GM12891 (cell line): ENCODE results near the gene AP5S1.
"Not testable (repeated sequence)": the region's sequence is repeated elsewhere in the genome, so short reads cannot be mapped to it uniquely, and the experiment has no call there.

ENCODE experiments used
- DNase-seq: peaks from one replicate; pipeline ENCODE4 v3.0.0; 2011; ENCODE audit warnings: low spot score; ENCODE audit not compliant: insufficient read length
- FAIRE-seq: peaks from 2 replicates; lab custom pipeline; 2011; peaks lifted over from hg19 to GRCh38; lab: Jason Lieb, UNC
- PAX5 ChIP-seq: IDR thresholded peaks from 2 replicates; pipeline ENCODE4 v1.6.1; 2011; ENCODE audit warnings: low read length, moderate library complexity, mild to moderate bottlenecking; ENCODE audit not compliant: insufficient read depth, severe bottlenecking
- POLR2A ChIP-seq: IDR thresholded peaks from 2 replicates; pipeline ENCODE4 v1.6.1; 2011; ENCODE audit warnings: low read depth, low read length, control low read depth
- POLR2AphosphoS5 ChIP-seq: IDR thresholded peaks from 2 replicates; pipeline ENCODE4 v1.6.1; 2011; ENCODE audit warnings: low read depth, low read length, control low read depth
- POU2F2 ChIP-seq: IDR thresholded peaks from 2 replicates; pipeline ENCODE4 v1.6.1; 2011; ENCODE audit warnings: low read depth, mild to moderate bottlenecking, control low read depth, low read length, moderate library complexity
- SPI1 ChIP-seq: IDR thresholded peaks from 2 replicates; pipeline ENCODE4 v1.6.1; 2011; ENCODE audit warnings: low read depth, low read length, control low read depth
- TAF1 ChIP-seq: IDR thresholded peaks from 2 replicates; pipeline ENCODE4 v1.6.1; 2011; ENCODE audit warnings: low read depth, low read length, control low read depth

The AP5S1 gene

DNA sequence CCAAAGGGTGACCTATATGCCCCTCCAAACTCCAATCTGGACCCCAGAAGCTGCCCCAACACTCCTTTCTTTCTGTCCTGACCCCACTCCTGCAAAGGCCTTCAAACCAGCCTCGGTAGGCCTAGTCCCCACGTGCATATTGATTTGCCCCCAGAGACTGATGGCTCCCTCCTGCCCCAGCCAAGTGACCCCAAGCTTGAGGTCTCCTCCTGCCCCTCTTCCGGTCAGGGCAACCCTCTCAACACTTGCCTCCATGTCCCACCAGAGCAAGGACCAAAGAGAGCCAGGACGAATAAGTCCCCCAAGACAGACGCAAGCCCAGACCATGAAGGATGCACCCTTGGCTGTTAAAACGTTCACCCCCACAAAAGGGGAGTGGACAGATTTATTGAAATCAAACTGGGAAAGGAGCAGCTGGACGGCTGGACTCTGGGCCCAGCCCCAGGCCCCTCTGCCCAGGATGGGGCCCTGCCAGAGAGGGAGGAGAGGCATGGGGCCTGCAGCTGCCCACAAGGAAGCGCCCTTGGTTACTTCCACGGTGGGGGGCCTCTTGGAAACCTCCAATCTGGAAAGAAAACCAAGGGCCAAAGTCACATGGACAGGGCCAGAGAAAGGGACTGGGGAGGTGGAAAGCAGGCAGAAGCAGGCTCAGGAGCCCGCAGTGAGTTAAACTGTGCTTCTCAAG, 36.7 kb upstream of the AP5S1 start:
- FAIRE-seq = no peak
- no peak for DNase-seq
- no peak for TF ChIP-seq SPI1
- no peak for TF ChIP-seq POLR2A
- no peak for TF ChIP-seq TAF1
- TF ChIP-seq PAX5 = no peak

DNA sequence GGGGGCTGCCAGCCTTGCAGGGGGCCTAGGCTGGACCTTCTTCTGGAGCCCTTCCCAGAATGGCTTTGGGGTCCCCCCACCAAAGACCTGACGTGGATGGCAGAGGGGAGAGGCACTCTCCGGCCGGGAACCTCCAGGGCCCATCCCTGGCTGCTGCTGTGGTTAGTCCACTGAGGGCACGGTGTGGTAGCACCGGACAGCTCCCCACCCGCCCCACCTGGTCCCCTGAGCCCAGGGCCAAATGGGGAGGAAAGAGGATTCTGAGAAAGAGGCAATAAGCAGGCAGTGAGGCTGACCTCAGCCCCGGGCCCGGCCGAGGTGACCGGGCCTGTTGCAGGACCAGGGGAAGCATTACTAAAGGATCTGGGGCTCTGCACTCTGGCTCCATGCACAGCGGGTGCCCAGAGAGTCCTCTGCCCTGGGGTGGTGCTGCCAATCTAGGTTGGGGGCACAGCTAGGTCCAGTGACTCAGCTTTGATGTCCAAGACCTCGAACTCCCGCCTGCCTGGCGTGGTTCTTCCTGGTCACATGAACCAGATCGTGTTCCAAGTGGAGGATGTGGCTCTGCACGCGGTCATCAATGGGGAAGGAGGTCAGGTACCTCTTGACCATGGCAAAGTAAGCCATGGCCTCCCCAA, 36.0 kb upstream of the AP5S1 start:
- TF ChIP-seq POLR2AphosphoS5 (no peak), PAX5 (no peak), POU2F2 (no peak), TAF1 (no peak), POLR2A (no peak), SPI1 (no peak)
- DNase-seq (no peak), FAIRE-seq (no peak)

DNA sequence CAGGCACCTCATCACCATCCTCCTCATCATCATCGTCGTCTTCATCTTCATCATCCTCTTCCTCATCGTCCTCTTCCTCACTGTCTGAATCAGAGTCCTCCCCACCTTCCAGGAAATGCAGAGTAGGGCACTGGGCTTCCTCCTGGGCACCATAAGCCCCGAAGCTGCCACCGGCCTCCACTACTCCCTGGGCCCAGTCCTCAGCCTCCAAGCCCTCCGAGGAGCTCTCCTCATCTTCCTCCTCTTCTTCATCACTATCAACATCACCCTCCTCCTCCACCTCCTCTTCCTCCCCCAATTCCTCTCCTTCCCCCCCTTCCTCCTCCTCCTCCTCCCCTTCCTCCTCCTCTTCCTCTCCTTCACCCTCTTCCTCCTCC, 35.5 kb upstream of the AP5S1 start:
- no peak for FAIRE-seq
- DNase-seq = no peak
- TF ChIP-seq POLR2AphosphoS5 = no peak
- TF ChIP-seq TAF1 = no peak
- no peak for TF ChIP-seq POLR2A
- TF ChIP-seq POU2F2 = no peak
- TF ChIP-seq PAX5 = no peak
- TF ChIP-seq SPI1 = no peak

DNA sequence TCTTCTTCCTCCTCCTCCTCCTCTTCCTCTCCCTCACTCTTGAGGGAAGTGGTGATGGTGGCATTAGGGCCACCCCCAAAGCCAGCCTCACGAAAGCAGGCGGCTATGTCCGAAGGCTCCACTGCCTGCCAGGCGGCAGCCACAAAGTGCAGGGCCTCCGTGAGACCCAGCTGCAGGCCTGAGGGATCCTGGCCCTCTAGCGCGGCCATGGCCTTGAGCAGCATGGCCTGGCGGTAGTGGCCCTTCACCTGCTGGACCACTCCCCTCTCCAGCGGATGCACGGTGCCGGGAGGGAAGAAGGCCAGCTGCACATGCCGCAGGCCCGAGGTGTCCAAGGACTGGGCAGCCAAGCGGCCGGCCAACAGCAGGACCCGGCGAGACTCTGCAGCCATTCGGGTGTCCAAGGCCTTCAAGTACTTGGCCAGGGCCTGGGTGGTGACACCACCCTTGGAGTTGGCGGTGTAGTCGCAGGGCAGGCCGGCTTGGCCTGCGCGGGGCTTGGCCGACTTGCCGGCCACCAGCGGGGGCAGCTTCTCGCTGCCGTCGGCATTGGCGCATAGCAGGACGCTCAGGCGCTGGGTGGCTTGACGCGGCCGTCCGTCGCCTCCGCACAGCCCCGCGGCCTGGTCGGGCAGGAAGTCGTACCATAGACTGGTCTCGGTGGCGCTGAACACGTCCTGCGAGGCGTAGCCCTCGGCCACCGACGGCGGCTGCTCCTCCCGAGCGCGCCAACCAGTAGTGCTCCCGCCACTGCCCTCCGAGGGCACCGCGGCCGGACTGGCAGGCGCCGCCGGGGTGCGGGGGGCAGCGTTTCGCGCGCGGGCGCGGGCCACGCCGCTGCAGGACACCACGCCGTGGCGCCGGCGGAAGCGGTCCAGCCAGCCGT, 34.9 kb upstream of the AP5S1 start:
- DNase-seq (no peak), FAIRE-seq (peak; percentile 28)
- TF ChIP-seq SPI1 (no peak), TAF1 (no peak), POU2F2 (no peak), POLR2AphosphoS5 (no peak)

DNA sequence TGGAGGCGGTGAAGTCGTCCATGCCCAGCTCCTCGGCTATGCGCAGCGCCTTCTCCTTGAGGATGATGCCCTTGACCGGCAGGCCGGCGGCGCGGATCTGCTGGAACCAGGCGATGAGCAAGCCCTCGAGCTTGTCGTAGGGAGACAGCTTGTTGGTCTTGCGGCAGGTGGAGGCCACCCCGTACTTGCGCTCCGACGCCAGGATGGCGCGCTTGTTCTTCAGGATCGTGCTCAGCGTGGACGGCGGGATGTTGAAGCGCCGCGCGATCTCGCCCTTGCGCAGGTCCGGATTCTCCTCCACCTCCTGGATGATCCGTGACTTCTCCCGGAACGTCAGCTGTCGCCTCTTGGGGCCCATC, 34.2 kb upstream of the AP5S1 start:
- FAIRE-seq = peak; percentile 90
- no peak for DNase-seq
- TF ChIP-seq PAX5 = no peak

DNA sequence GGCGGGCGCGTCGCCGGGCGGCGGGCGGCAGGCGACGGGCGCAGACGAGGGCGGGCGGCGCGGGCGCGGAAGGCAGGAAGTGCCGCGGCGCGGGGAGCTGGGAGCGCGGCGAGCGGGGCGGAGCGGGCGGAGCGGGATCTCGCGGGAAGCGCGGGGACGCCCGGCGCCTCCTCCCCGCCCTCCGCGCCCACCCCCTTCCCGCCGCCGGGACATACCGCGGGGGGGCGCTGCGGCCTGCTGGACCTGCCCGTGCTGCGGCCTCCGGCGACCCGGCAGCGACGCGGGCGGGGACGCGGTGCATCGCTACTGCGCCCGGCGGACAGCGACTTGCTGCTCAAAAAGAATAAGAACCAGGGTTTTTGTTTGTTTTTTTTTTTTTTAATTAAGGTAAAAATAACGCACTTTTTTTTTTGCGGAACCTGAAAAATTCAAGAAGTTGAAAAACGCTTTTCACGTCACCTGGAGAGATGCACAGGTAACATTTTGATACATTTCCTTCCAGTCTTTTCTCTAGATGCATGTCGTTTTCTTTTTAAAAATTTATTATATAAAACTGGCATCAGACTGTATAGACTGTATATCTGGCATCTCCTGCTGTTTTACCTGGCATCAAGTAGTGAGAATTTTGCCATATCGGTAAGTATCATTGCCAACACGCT, 33.6 kb upstream of the AP5S1 start, which contains the start of gene CENPB:
TSS of gene CENPB (minus strand) at position 76 of the 659 bp plus-strand sequence. CDS start 257 bp downstream, outside the sequence.
- peak; percentile 95 for DNase-seq
- FAIRE-seq = peak; percentile 97
- TF ChIP-seq POLR2A (no peak), POU2F2 (no peak), TAF1 (no peak), POLR2AphosphoS5 (no peak), SPI1 (no peak), PAX5 (no peak)

DNA sequence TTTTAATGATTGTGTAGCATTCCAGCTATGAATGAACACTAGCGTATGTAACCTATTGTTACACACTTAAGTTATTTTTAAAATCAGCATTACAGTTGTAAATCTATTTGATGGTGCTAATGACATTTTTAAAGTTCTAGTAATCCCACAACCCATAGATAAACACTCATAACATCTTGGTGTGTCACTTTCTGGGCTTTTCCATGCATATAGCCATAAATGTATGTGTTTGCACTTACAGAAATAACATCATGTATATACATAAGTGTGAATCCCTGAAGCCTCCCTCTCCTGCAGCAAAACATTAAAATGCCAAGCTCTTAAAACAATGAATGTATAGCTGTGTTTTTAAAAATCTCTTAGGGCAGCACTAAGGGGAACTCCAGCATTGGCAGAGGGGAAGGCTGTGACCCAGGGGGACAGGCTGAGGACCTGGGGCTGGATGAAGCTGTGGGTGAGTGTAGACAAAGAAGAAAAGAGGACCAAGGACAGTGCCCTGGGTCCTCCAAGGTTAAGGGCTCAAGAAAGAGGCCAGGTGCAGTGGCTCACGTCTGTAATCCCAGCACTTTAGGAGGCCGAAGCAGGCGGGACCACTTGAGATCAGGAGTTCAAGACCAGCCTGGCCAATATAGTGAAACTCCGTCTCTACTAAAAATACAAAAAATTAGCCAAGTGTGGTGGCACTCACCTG, 32.9 kb upstream of the AP5S1 start:
- TF ChIP-seq POLR2AphosphoS5 (no peak), POLR2A (no peak), SPI1 (no peak), POU2F2 (no peak), TAF1 (no peak), PAX5 (no peak)
- FAIRE-seq = no peak
- no peak for DNase-seq

DNA sequence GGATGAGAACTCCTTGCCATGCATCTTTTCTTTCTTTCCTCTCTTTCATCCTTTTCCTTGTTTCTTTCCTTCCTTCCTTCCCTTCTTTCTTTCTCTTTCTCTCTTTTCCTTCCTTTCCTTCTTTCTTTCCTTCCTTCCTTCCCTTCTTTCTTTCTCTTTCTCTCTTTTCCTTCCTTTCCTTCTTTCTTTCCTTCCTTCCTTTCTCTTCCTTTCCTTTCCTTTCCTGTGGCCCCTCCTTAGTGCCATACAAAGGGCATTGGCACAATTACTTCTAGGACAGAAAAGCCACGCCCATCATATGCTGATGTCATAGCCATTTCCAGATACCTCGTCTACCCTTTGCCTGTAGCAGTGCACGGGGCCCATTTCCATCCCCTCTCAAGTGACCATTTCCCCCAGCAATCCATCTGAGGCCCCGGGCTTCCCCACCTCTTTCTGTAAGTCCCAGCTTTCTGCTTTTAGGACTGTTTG, 31.6 kb upstream of the AP5S1 start:
- no peak for FAIRE-seq
- TF ChIP-seq POLR2A (no peak), SPI1 (no peak), POLR2AphosphoS5 (no peak), PAX5 (no peak)
- DNase-seq = no peak

DNA sequence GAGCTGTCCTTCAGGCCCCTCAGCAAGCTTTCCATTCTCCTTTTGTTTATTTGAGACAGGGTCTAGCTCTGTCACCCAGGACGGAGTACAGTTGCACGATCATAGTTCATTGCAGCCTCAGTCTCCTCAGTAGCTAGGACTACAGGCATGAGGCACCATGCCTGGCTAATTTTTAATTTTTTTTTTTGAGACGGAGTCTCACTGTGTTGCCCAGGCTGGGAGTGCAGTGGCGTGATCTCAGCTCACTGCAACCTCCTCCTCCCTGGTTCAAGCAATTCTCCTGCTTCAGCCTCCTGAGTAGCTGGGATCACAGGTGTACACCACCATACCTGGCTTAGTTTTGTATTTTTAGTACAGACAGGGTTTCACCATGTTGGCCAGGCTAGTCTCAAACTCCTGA, 31.1 kb upstream of the AP5S1 start:
- not testable (repeated sequence) for DNase-seq, FAIRE-seq

DNA sequence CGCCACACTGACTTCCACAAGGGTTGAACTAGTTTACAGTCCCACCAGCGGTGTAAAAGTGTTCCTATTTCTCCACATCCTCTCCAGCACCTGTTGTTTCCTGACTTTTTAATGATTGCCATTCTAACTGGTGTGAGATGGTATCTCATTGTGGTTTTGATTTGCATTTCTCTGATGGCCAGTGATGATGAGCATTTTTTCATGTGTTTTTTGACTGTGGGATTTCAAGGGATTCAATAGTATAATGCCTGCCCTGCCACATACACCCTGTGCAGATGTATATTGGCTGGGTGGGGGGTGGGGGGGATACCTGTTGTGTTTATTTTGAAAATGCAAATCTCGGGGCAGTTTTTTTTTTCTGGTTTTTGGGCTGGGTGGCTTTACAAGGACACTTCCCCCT, 26.2 kb upstream of the AP5S1 start:
- DNase-seq, FAIRE-seq: not testable (repeated sequence)
